SH-SY5Y (cell line): ENCODE results near the gene NCOA1.

ENCODE experiments used
- GATA2 ChIP-seq: IDR thresholded peaks from 2 replicates; pipeline ENCODE4 v1.6.1; 2011; ENCODE audit warnings: mild to moderate bottlenecking, low read depth, low read length
- GATA3 ChIP-seq: IDR thresholded peaks from 2 replicates; pipeline ENCODE4 v1.6.1; 2011; ENCODE audit warnings: low read depth, mild to moderate bottlenecking, low read length, moderate library complexity

- TF ChIP-seq GATA2 (no peak), GATA3 (no peak)
Measured at GRCh38 chr2:24459224-24460161, 31.6 kb upstream of the NCOA1 start.
